HG02759 (cell line): Measurements from ENCODE around the gene MRPL34.

Experiments used
- ATAC-seq: cut with Tn5 transposase; IDR thresholded peaks from one replicate; pipeline ENCODE4 v1.9.1; 2021; ENCODE audit warnings: mild to moderate bottlenecking, moderate library complexity; ENCODE audit not compliant: unreplicated experiment

MRPL34 gene

DNA sequence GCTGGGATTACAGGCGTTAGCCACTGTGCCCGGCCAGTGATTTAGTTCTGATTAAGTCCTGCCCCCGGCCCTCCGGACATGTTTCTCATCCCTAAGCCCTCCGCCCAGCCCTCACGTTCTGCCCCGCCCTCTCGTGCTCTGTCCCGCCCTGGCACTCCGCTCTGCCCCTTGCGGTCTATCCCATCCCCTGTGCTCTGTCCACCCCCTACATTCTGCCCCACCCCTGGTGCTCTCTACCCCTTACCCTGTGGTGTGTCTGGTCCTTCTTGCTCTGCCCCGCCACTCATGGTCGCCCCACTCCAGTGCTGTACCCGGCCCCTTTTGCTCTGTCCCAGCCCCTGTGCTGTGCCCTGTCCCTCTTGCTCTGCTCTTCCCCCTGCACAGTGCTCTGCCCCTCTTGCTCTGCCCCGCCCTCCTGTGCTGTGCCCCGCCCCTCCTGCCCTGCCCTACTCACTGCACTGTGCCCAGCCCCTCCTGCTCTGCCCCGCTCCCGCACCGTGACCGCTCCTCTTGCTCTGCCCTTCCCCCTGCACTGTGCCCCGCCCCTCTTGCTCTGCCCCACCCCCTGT, 34.7 kb downstream of the MRPL34 start:
- ATAC-seq = no peak

DNA sequence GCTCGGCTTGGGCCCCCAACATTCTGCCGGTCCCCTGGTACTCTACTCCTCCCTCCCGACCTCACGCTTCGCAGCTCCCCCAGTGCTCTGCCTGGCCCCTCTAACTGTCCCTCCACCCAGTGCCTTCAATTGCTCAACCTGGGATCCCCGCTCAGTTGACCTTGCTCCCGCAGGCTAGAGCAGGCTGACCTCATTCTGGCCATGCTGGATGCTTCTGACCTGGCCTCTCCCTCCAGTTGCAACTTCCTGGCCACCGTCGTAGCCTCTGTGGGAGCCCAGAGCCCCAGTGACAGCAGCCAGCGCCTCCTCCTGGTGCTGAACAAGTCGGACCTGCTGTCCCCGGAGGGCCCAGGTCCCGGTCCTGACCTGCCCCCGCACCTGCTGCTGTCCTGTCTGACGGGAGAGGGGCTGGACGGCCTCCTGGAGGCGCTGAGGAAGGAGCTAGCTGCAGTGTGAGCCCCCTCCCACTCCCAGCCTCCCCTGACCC, 35.2 kb downstream of the MRPL34 start:
- ATAC-seq = no peak

DNA sequence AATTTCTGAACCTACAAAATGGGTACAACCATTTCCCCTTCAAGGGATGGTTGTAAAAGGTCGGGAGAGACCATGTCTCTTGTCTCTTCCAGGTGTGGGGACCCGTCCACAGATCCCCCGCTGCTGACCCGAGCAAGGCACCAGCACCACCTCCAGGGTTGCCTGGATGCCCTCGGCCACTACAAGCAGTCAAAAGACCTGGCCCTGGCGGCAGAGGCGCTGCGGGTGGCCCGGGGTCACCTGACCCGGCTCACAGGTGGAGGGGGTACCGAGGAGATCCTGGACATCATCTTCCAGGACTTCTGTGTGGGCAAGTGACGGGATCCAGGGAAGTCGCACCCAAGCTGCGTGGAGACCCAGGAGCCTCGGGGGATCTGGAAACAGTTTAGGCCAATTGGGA, 35.7 kb downstream of the MRPL34 start:
- no peak for ATAC-seq

- ATAC-seq = no peak
Measured at GRCh38 chr19:17341845-17342244, 36.2 kb downstream of the MRPL34 start.

DNA sequence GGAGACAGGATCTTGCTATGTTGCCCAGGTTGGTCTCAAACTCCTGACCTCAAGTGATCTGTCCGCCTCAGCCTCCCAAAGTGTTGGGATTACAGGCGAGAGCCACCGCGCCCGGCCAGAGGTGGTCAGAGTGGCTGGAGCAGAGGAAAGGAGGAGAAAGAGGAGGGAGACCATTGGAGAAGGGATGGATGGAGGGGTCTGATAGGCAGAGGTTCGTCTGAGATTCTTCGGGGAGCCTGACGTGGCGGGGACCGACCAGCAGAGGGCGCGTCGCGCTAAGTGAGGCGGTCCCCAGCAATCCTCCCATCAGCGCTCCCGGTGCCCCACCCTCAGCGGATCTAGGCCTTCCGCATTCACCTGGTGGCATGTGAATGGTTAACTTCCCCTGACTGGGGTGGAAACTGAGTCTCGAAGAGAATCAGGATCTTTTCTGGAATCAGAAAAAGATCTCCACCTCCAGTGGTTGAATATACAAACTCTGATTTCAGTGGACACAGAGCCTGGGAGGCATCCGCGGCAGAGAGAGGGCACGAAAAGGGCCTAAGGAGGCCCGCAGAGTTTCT, 40.5 kb downstream of the MRPL34 start:
- no peak for ATAC-seq

GRCh38 chr19:17347361-17347760, 41.7 kb downstream of the MRPL34 start:
- ATAC-seq = no peak

DNA sequence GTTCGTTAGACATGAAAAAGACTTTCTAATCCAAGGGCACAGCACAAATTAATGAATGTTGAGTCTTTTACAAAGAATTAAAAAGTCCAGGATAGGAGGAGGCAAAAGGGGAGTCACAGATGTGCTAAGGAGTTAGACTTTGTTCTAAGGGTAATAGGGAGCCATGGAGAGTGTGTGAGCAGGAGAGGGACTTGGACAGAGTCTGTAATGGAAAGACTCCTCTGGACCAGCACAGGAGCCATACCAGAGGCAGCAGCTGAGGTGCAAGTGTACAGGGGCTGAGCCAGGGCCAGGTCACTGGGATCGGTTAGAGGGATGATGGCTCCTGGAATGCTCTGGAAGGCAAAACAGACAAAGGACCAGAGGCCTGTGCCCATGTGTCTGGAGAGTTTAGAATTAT, 42.2 kb downstream of the MRPL34 start:
- ATAC-seq = no peak

- ATAC-seq = no peak
Measured at GRCh38 chr19:17348700-17349099, 43.0 kb downstream of the MRPL34 start.

DNA sequence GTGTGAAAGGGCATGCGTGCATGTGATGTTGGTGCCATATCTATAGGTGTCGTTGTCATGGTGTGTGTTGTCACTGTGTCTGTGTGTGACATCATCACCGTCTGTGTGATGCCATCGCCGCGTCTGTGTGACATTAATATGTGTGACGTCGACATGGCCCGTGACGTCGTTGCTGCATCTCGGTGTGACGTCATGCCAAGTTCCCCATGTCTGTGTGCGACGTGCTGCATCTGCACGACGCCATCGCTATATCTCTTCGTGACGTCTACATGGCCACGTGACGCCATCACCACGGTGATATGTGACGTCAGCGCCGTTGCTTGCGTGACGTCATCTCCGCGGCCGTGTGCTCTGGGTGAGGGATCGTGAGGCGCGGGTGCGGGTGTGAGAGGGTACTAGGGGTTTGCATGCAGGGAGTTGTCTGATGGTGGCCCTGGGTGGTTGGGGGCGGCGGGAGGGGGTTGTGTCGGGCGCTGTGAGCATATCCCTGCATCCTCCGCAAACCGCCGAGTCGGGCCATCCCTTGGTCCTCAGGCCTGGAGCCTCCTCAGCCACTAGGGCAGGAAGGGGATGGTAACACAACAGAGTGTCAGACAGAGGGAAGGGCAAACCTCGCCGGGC, 46.3 kb downstream of the MRPL34 start:
- ATAC-seq = no peak

DNA sequence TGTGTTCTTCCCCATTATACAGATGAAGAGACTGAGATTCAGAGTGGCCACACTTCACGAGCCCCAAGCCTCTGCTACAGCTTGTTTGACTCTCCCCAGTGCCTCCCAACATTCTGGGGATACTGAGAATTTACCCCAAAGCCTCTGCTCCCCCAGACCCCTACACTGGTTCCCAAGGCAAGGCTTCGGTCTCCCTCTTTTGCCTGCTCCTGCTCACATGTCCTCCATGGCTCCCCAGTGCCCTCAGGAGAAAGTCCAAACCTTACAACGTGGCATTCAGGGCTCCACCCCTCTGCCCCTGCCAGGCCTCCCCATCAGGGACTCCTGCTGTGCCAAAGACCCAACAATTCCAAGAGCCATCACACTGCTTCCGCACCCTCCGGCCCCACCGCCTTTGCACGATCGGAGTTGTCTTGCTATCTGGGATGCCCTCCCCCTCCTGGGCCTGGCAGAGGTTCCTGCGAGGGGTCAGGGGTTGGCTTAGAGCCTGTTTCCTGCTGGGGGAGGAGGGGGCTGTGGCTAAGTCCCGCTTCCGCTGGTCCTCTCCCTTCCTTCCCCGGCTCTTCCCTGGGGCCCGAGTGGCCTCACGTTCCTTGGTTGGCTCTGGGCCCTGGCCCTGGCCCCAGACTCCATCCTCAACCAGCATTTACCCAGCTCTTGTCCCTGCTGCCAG, 47.1 kb downstream of the MRPL34 start:
- no peak for ATAC-seq

- no peak for ATAC-seq
Measured at GRCh38 chr19:17353386-17353785, 47.7 kb downstream of the MRPL34 start.
